Prostate gland (tissue), 2 donors: Measurements from ENCODE around the gene LTB. TPM values are rescaled to one million over a fixed set of nuclear protein-coding genes. Genes with fewer than 3 reads are reported as not detected.
A peak's percentile ranks its signal among the peaks of the same experiment; 100 is the strongest.
"Not testable (repeated sequence)": the region's sequence is repeated elsewhere in the genome, so short reads cannot be mapped to it uniquely, and the experiment has no call there.

Experiments used
- DNase-seq: peaks from one replicate; pipeline ENCODE4 v3.0.0-alpha.2; 2019; ENCODE audit warnings: low spot score
- H3K27ac ChIP-seq, 2 donors: fragments of 200-600 bp; sonication (generic); 2 replicates each; pipeline ENCODE4 v1.5.1; 2017 to 2019
- H3K27me3 ChIP-seq: fragments of 200-600 bp; sonication (generic); replicated peaks from 2 replicates; pipeline ENCODE4 v1.5.1; 2019; ENCODE audit not compliant: insufficient read depth
- H3K36me3 ChIP-seq, 2 donors: fragments of 200-600 bp; sonication (generic); 1 replicate in 1 of 2; 2 replicates in 1 of 2; pipeline versions ENCODE4 v1.5.1 to v1.8.1; 2017 to 2019
- H3K4me1 ChIP-seq: fragments of 200-600 bp; sonication (generic); replicated peaks from 2 replicates; pipeline ENCODE4 v1.5.1; 2019
- H3K4me3 ChIP-seq, 2 donors: fragments of 200-600 bp; sonication (generic); 2 replicates each; pipeline ENCODE4 v1.5.1; 2017 to 2019
- H3K9me3 ChIP-seq: fragments of 200-600 bp; sonication (generic); 2 replicates; pipeline ENCODE4 v1.5.1; 2017
- CTCF ChIP-seq, 4 experiments: fragments of 200-600 bp in 2 of 4; fragments of 450-650 bp in 2 of 4; sonication (generic) in 2 of 4; IDR thresholded peaks; 1 replicate in 3 of 4; 2 replicates in 1 of 4; pipeline ENCODE4 v1.5.1; 2016 to 2019; ENCODE audit warnings: antibody characterized with exemption in 4 of 4, mild to moderate bottlenecking in 2 of 4, moderate library complexity in 2 of 4
- POLR2A ChIP-seq: fragments of 450-650 bp; IDR thresholded peaks from one replicate; pipeline ENCODE4 v1.6.1; 2016; ENCODE audit warnings: antibody characterized with exemption, mild to moderate bottlenecking
- POLR2AphosphoS5 ChIP-seq: sonication (generic); formaldehyde crosslinking; IDR thresholded peaks from one replicate; pipeline ENCODE4 v1.6.1; 2017; ENCODE audit warnings: antibody characterized with exemption
- WGBS: methylation state at CpG from one replicate; pipeline ENCODE4 v1.1.5; 2018; 5-methylcytosine and 5-hydroxymethylcytosine counted together
- intact Hi-C: fragments of 100-400 bp; cut with DNase I; formaldehyde crosslinking; loops from one replicate; pipeline ENCODE4 v1.14.2; 2022
- total RNA-seq, 2 donors: library from RNA; depleted of rRNA; stranded (reverse); fragments of >200 nt; gene quantifications; one replicate each; pipeline ENCODE4 v1.1.0, GENCODE V29; 2016

The LTB gene
- total RNA-seq, 2 donors from 2014 or later, result 0.97 TPM; not detected in 1

- no peaks in the 10 kb centered on the region for H3K9me3 ChIP-seq
These were observed 27.5 kb upstream of the LTB start for GRCh38 chr6:31609519-31610406.

GRCh38 chr6:31607317-31607716 is 25.1 kb upstream of the LTB start:
- no peak for DNase-seq
- no peaks in the 10 kb centered on the region for H3K4me1 ChIP-seq
- no peak for TF ChIP-seq CTCF (IDR thresholded peaks at IDR 0.05)
- no peak for TF ChIP-seq POLR2AphosphoS5
- TF ChIP-seq POLR2A, result no peak
- no peak overlapping the region for H3K27ac ChIP-seq
- WGBS, result 88% methylated on average over 1 of the region's 1 CpG
- no peaks in the 10 kb centered on the region for H3K36me3 ChIP-seq
- intact Hi-C loops, result no loop called here
- H3K9me3 ChIP-seq, result no peaks in the 10 kb centered on the region
- no peak overlapping the region for H3K4me3 ChIP-seq
- H3K27me3 ChIP-seq, result no peaks in the 10 kb centered on the region

More at GRCh38 chr6:31609519-31610406, 27.5 kb upstream of the LTB start:
- H3K36me3 ChIP-seq, result no peaks in the 10 kb centered on the region
- H3K27me3 ChIP-seq, result no peaks in the 10 kb centered on the region
- no peak overlapping the region for H3K27ac ChIP-seq
- H3K4me1 ChIP-seq, result no peaks in the 10 kb centered on the region
- 50% methylated on average over 8 of the region's 8 CpGs for WGBS
- TF ChIP-seq POLR2A (no peak), POLR2AphosphoS5 (no peak), CTCF (IDR thresholded peaks at IDR 0.05) (no peak)
- no peak overlapping the region for H3K4me3 ChIP-seq
- no peak for DNase-seq
- intact Hi-C loops, result no loop called here

GRCh38 chr6:31597006-31597405 is 14.8 kb upstream of the LTB start:
- H3K27me3 ChIP-seq, result no peaks in the 10 kb centered on the region
- no peaks in the 10 kb centered on the region for H3K4me1 ChIP-seq
- intact Hi-C loops, result no loop called here
- no peak for DNase-seq
- WGBS, result 26% methylated on average over 2 of the region's 2 CpGs
- no peaks in the 10 kb centered on the region for H3K36me3 ChIP-seq
- H3K9me3 ChIP-seq, result no peaks in the 10 kb centered on the region
- H3K4me3 ChIP-seq, result no peak overlapping the region
- no peak overlapping the region for H3K27ac ChIP-seq
- TF ChIP-seq POLR2A (no peak), CTCF (IDR thresholded peaks at IDR 0.05) (peak in 2 of 4 experiments; percentile 11 to 36), POLR2AphosphoS5 (no peak)

- no peaks in the 10 kb centered on the region for H3K4me1 ChIP-seq
- no peak overlapping the region for H3K27ac ChIP-seq
- no peaks in the 10 kb centered on the region for H3K36me3 ChIP-seq
- intact Hi-C loops, result no loop called here
- DNase-seq, result no peak
- H3K4me3 ChIP-seq, result no peak overlapping the region
- TF ChIP-seq POLR2A, result no peak
- TF ChIP-seq CTCF (IDR thresholded peaks at IDR 0.05), result no peak
- no peak for TF ChIP-seq POLR2AphosphoS5
- H3K27me3 ChIP-seq, result no peaks in the 10 kb centered on the region
- H3K9me3 ChIP-seq, result no peaks in the 10 kb centered on the region
- WGBS, result 91% methylated on average over 7 of the region's 7 CpGs
These were observed 10.2 kb upstream of the LTB start for GRCh38 chr6:31592396-31592771.

GRCh38 chr6:31590691-31591090 is 8.5 kb upstream of the LTB start:
- WGBS, result 87% methylated on average over 5 of the region's 5 CpGs
- H3K27me3 ChIP-seq, intact Hi-C loops, H3K9me3 ChIP-seq, H3K36me3 ChIP-seq, H3K4me3 ChIP-seq, DNase-seq, H3K27ac ChIP-seq, H3K4me1 ChIP-seq: not testable (repeated sequence)
